Stimulated activated CD4-positive, alpha-beta T cell treated with anti-CD3 and anti-CD28 coated beads, Interleukin-15, amount 100 ng/mL, for 48 hours (primary cell): ENCODE results near the gene RAB7A.

Experiments
- DNase-seq, 2 donors: peaks; one replicate each; pipeline ENCODE4 v3.0.0-alpha.2; 2020; ENCODE audit warnings: low read depth in 2 of 2

RAB7A gene

GRCh38 chr3:128848936-128849335, 123.0 kb downstream of the RAB7A start:
- no peak for DNase-seq

GRCh38 chr3:128849911-128850455, 124.0 kb downstream of the RAB7A start:
- no peak for DNase-seq

- no peak for DNase-seq
Measured at GRCh38 chr3:128850544-128850943, 124.6 kb downstream of the RAB7A start.

GRCh38 chr3:128851601-128852000, 125.6 kb downstream of the RAB7A start:
- no peak for DNase-seq

- no peak for DNase-seq
Measured at GRCh38 chr3:128853826-128854225, 127.8 kb downstream of the RAB7A start.

- DNase-seq = no peak
Measured at GRCh38 chr3:128854475-128854874, 128.5 kb downstream of the RAB7A start.

GRCh38 chr3:128855569-128855968, 129.6 kb downstream of the RAB7A start:
- DNase-seq = no peak

- no peak for DNase-seq
Measured at GRCh38 chr3:128858167-128858566, 132.2 kb downstream of the RAB7A start.

- no peak for DNase-seq
Measured at GRCh38 chr3:128859630-128860029, 133.6 kb downstream of the RAB7A start.

GRCh38 chr3:128861491-128861890, 135.5 kb downstream of the RAB7A start:
- DNase-seq = no peak

GRCh38 chr3:128863560-128863959, 137.6 kb downstream of the RAB7A start:
- DNase-seq = no peak
